Activated naive CD4-positive, alpha-beta T cell treated with anti-CD3 and anti-CD28 coated beads, Interleukin-2, amount 50 U/mL, for 24 hours (primary cell): ENCODE measurements around the gene CBARP.

Experiments
- H3K27ac Mint-ChIP-seq: one replicate; pipeline ENCODE4 v1.8.0; 2021; ENCODE audit warnings: mild to moderate bottlenecking, mixed read lengths
- H3K27me3 Mint-ChIP-seq: one replicate; pipeline ENCODE4 v1.8.0; 2021; ENCODE audit warnings: mixed read lengths
- H3K36me3 Mint-ChIP-seq: one replicate; pipeline ENCODE4 v1.8.0; 2021; ENCODE audit warnings: mixed read lengths
- H3K4me1 Mint-ChIP-seq: one replicate; pipeline ENCODE4 v1.8.0; 2021; ENCODE audit warnings: mixed read lengths
- H3K4me3 Mint-ChIP-seq: one replicate; pipeline ENCODE4 v1.8.0; 2021; ENCODE audit warnings: mild to moderate bottlenecking, mixed read lengths
- H3K9me3 Mint-ChIP-seq: one replicate; pipeline ENCODE4 v1.8.0; 2021; ENCODE audit warnings: mixed read lengths

The CBARP gene

DNA sequence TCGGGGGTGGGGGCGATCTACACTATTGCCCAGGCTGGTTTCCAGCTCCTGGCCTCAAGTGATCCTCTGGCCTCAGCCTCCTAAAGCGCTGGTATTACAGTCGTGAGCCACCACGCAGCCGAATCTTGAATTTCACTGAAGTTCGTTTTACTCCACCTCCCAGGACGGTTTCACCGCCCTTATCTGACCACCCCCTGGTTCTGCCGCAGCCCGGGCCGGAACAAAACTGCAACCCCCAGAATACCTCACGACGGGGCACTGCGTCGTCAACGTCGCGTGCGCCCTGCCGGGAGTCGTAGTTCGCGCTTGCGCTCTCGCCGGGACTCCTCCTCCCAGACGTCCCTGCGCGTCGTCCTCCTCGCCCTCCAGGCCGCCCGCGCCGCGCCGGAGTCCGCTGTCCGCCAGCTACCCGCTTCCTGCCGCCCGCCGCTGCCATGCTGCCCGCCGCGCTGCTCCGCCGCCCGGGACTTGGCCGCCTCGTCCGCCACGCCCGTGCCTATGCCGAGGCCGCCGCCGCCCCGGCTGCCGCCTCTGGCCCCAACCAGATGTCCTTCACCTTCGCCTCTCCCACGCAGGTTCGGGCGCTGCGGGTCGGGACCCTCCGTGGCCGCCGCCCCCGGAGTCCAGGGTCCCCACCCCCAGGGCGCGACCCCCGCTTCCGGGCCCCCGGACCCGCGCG, 3.8 kb upstream of the CBARP start, which contains the start of gene ATP5F1D:
TSS of gene ATP5F1D (plus strand) at position 335 of the 679 bp plus-strand sequence. CDS start at position 435, 100 bp downstream.
- peak within 1 kb of the TSS; percentile 91 for H3K27ac Mint-ChIP-seq
- H3K4me1 Mint-ChIP-seq, result peaks cover 22% of the 10 kb centered on the region
- no peaks in the 10 kb centered on the region for H3K36me3 Mint-ChIP-seq
- peak within 1 kb of the TSS; percentile 92 for H3K4me3 Mint-ChIP-seq
- no peaks in the 10 kb centered on the region for H3K9me3 Mint-ChIP-seq
- peaks cover 6% of the 10 kb centered on the region for H3K27me3 Mint-ChIP-seq

DNA sequence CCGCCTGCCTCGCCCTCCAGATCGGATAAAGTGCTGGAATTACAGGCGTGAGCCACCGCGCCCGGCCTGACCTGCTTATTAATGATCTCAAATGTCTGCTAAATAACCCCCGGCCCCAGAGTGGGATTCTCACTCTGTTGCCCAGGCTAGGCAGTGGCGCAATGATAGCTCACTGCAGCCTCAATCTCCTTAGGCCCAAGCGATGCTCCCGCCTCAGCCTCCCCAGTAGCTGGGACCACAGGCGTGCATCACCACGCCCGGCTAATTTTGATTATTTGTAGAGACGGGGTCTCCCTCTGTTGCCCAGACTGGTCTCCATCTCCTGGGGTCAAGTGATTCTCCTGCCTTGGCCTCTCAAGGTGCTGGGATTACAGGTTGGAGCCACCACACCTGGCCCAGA, 3.1 kb upstream of the CBARP start:
- Mint-ChIP-seq H3K36me3 (no peaks in the 10 kb centered on the region), H3K27me3 (peaks cover 6% of the 10 kb centered on the region), H3K9me3 (no peaks in the 10 kb centered on the region), H3K27ac (no peak overlapping the region), H3K4me3 (peak overlapping the region; percentile 87), H3K4me1 (peaks cover 22% of the 10 kb centered on the region)

DNA sequence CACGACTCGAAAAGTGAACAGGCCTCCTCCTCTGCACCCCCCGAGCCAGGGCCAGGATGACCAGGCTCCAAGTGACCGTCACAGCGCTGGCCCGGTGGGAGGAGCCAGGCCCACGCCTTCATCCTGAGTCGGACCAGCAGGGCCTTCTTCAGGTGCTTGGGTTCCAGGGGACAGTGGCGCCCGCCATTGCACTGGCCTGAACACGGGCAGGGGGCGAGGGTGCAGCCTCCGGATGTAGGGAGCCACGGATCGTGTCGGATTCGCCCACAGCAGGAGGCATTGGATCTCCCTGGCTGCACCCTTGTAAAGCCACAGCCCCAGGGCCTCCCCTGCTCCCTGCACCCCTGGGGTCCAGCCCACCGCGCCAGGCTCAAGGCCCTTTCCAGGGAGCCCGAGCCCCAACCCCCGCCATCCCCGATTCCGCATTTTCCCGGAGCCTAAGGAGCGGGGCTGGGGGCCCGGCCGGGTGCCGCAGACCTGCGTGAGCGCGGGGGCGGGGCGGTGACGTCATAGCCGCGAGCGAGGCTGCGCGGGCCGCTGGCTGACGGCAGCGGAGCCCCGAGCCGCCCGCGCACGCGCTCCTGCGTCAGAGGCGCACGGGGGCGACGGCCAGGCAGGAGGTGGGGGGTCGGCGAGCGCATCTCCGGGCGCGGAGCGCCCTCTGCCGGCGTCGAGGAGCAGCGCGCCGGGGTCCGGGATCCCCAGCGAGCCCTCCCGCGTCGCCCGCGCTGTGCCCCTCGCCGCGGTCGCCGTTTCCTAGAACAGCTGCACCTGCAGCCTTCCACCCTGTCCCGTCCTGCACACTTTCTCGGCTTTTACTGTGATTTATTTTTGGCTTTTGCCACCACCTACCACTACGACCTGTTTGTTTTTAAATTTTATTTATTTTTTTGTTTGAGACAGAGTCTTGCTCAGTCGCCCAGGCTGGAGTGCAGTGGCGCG, 2.3 kb upstream of the CBARP start:
- Mint-ChIP-seq H3K27ac (no peak overlapping the region), H3K9me3 (no peaks in the 10 kb centered on the region), H3K27me3 (peaks cover 6% of the 10 kb centered on the region), H3K4me1 (peaks cover 22% of the 10 kb centered on the region), H3K4me3 (peak overlapping the region; percentile 49), H3K36me3 (no peaks in the 10 kb centered on the region)

DNA sequence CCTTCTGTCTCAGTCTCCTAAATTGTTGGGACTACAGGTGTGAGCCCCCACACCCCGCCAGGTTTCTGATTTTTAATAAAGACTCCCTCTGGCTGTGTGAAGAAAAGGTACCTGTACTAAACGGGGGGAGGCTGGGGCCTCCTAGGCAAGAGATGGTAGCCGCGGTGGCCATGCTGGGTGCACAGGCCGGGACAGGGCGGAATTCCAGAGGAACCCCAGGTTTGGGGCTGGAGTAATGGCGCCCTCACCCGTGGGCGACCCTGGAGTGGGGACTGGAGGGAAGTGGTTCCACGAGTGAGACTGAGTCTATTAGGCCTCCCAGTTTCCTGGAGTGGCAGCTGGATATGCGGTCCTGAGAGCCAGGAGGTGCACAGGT, 1.6 kb upstream of the CBARP start:
- Mint-ChIP-seq H3K9me3 (no peaks in the 10 kb centered on the region), H3K27ac (peak overlapping the region; percentile 30), H3K4me1 (peaks cover 19% of the 10 kb centered on the region), H3K36me3 (no peaks in the 10 kb centered on the region), H3K4me3 (peak overlapping the region; percentile 78), H3K27me3 (peaks cover 6% of the 10 kb centered on the region)

DNA sequence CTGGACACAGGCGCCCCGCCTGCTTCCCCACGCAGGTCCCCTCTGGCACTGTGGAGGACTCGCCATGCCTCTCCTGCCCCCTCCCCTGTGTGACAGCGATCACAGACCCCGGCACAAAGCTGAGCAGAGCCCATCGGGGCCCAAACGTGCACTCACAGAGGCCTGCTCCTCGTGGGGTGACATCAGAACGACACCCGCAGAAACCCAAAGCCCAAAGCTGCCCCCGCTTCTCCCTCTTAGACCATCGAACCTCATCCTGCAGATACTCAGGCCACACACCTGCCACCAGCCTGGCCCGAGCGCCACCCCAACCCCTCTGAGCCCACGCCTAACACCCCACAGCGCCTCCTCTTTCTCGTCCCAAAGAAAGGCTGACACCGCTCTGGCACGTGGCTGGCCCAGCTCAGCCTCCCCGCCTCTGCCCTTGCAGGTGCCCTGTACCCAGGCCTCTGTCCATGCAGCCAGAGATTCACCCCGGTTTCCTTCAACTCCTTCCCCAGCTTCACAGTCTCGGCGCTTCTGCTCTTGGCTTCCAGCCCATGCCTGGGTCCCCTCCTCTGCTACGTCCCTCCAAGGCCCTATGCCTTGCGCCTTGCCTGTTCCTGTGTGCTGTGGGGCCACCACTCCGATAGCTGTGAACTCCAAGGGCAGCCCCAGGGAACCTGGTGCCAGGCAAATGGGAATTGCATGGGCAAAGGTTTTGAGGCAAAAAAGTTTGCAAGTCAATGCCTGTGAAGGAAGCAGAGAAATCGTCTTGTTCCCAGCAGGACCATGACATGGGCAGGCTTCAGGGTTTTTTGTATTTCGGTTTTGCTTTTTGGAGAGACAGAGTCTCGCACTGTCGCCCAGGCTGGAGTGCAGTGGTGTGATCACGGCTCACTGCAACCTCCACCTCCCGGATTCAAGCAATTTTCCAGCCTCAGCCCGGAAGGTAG, 831 bp upstream of the CBARP start:
- Mint-ChIP-seq H3K36me3 (no peaks in the 10 kb centered on the region), H3K4me3 (peak overlapping the region; percentile 78), H3K9me3 (no peaks in the 10 kb centered on the region), H3K27me3 (peaks cover 6% of the 10 kb centered on the region), H3K27ac (peak overlapping the region; percentile 79), H3K4me1 (peaks cover 18% of the 10 kb centered on the region)

DNA sequence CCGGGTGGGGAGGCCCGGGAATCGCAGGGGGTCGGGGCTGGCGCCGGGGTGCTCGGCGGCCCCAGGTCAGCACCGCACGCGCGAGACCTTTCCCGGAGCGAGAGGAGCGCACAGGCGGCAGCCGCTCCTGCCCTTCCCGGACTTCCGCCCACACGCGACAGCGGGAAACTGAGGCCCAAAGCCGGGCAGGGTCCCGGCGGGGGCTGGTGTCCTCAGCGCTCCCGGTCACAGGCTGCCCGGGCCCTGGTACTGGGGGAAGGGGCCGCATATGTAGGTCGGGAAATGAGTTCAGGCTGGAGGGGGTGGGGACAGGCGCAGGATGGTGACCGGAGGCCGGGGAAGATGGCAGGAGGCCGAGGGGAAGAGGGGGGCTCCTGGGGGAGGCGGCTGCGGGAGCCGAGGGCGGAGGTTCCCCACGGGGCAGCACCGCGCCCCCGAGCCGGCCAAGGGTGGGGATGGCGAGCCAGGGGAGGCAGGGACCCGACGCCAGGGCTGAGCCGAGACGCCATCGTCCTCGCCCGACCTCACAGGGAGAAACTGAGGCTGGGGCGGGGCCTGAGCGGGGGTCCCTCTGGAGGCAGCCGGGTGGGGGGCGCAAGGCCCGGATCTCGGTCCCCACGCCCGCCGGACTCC, 662 bp downstream of the CBARP start:
- H3K4me3 Mint-ChIP-seq, result no peak overlapping the region
- H3K4me1 Mint-ChIP-seq, result peaks cover 18% of the 10 kb centered on the region
- peaks cover 6% of the 10 kb centered on the region for H3K27me3 Mint-ChIP-seq
- H3K27ac Mint-ChIP-seq, result no peak overlapping the region
- no peaks in the 10 kb centered on the region for H3K9me3 Mint-ChIP-seq
- no peaks in the 10 kb centered on the region for H3K36me3 Mint-ChIP-seq

DNA sequence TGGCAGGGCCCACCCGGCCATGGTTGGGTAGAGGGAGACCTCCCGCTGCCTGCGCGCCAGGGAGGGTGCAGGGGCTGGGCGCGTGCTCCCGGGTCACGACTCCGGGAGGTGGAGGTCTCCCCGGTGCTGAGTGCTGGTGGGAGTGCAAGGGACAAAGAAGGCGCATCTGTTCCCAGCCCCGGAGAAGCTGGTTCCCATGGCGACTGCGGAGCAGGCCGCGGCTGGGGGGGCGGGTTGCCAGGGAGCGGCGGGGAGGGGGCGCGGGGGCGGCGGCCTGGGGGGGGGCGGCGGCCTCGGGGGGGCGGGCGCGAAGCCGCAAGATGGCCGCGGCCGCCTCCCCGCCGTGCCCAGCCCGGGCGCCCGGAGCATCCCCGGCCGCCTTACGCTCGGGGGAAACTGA, 1.2 kb downstream of the CBARP start:
- Mint-ChIP-seq H3K9me3 (no peaks in the 10 kb centered on the region), H3K4me3 (no peak overlapping the region), H3K27ac (no peak overlapping the region)

DNA sequence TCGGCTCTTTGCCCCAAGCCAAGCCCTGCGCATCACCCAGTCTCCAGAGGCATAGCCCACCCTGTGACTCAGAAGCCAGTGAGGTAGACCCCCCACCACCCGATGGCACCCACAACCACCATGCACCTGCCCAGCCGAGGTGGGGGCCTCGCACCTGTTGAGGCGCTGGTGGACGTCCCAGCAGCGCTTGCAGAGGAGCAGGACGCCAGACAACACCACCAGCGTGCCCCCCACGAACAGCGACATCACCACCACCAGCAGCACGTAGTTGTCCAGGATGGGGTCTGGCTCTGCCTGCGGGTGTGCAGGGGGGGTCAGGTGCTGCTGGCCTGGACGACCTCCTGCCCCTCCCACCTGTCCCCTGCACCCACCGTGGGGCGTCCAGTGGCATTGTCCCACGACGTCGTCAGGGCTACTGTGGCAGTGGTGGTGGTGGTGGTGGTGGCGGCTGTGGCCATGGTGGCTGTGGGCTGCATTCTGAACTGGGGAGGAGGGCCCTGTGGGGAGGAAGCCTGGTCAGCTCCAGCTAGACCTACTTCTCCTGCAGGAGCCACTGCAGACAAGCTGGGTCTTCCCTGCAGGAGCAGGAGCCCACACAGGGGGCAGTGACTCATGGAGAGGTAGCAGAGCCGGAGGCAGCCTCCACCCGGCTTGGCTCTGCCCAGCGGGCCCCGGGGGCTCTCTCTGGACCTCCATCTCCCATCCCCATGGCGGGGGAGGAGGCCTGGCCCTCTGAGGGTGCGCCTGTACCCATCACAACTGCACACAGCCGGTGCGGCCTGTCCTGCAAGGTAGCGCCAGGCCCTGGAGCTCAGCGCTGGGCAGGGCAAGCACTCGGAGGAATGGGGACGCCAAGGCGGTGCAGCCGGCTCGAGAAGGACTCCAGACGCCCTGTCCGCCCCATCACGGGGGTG, 1.9 kb downstream of the CBARP start:
- no peak overlapping the region for H3K4me3 Mint-ChIP-seq
- peaks cover 6% of the 10 kb centered on the region for H3K27me3 Mint-ChIP-seq
- no peaks in the 10 kb centered on the region for H3K9me3 Mint-ChIP-seq
- H3K36me3 Mint-ChIP-seq, result no peaks in the 10 kb centered on the region
- no peak overlapping the region for H3K27ac Mint-ChIP-seq
- peaks cover 10% of the 10 kb centered on the region for H3K4me1 Mint-ChIP-seq

More for the DNA sequence above, 1.2 kb downstream of the CBARP start:
- Mint-ChIP-seq H3K36me3 (no peaks in the 10 kb centered on the region), H3K27me3 (peaks cover 6% of the 10 kb centered on the region), H3K4me1 (peaks cover 17% of the 10 kb centered on the region)

DNA sequence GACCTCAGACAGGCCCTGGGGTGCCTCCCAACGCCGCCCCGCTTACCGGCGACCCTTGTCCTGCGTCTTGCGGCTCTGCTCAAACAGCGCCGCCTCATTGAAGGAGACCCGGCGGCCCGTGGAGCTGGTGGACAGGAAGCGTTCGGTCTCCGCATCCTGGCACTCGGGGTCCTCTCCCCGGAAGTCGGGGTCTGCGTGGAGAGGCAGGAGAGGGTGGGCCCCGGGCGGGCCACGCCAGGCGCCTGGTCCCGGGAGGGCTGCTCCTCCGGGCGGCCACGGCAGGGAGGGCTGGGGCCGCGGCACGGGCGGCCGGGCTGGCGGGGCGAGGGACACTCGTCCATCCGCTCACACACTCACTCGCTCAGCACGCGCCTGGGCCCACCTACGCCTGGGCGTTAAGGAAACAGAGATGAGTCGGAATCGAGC, 2.8 kb downstream of the CBARP start:
- H3K4me1 Mint-ChIP-seq, result peaks cover 9% of the 10 kb centered on the region

DNA sequence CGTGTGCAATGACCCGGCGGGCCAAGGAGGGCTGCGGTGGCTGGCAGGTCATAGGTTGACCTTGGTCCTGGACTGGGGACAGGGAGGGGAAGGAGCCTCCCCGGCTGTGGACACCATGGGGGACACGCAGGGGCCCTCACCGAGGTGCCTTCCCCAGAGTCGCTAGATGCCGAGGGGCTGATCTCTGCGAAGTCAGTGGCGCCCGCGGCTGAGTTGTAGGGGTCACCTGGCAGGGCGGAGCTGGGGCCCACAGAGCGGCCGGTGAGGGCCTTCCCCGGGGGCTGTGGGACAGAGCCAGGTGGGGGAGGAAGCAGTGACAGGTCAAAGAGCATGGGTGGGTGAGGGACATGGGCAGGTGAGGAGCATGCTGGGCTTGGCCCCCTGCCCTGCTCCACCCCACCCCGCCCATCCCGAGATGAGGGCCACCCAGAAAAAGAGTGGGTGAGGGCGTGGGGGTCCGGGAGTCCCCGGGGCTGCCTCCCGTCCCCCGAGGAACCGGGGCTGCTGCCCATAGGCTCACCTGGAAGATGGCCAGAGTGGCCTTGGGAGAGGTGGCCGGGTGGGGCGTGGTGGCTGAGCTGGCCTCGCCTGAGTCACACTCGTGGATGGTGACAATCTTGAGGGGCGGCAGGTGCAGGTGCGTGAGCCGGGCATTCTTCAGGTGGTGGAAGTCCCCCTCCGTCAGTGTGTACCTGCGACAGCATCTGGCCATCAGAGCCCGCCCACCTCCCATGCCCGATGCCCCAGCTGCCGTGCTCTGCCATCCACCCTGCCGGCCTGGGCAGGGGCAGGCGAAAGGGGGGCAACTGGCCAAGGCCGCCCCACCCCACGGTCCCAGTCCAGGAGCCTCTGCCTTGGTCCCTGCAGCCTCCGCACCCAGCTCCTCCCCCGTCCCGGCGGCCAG, 3.5 kb downstream of the CBARP start:
- Mint-ChIP-seq H3K9me3 (no peaks in the 10 kb centered on the region), H3K4me3 (no peak overlapping the region), H3K4me1 (peaks cover 9% of the 10 kb centered on the region), H3K27me3 (peaks cover 6% of the 10 kb centered on the region), H3K27ac (no peak overlapping the region), H3K36me3 (no peaks in the 10 kb centered on the region)

More for the DNA sequence above, 2.8 kb downstream of the CBARP start:
- H3K36me3 Mint-ChIP-seq, result no peaks in the 10 kb centered on the region
- H3K27ac Mint-ChIP-seq, result no peak overlapping the region
- H3K9me3 Mint-ChIP-seq, result no peaks in the 10 kb centered on the region
- H3K4me3 Mint-ChIP-seq, result no peak overlapping the region
- H3K27me3 Mint-ChIP-seq, result peaks cover 6% of the 10 kb centered on the region

DNA sequence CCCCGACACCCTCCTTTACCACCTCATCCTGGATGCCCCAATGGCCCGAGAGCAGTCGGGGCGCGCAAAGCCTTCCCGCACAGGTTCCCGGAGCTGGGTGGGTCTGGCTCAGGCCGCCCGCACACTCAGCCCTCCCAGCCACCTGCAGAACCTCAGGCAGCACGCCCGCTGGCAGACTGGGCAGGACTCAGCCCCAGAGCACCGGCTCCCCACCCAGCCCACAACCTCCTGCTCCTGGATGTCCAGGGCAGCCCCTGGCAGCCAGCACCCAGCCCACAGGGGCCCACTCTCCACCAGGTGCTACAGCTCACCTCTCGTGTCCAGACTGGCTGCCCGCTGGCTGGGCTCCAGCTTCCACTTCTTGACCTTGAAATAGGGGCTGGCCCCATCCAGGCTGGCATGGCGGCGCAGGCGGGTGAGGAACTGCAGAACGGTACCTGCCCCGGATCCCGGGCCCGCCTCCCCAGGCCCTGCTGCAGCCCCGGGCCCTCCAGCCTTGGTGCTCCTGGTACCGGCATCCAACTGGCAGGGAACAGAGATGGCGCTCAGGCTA, 4.6 kb downstream of the CBARP start:
- Mint-ChIP-seq H3K36me3 (no peaks in the 10 kb centered on the region), H3K4me1 (peaks cover under 1% of the 10 kb centered on the region), H3K4me3 (no peak overlapping the region), H3K9me3 (no peaks in the 10 kb centered on the region), H3K27ac (no peak overlapping the region), H3K27me3 (no peaks in the 10 kb centered on the region)

DNA sequence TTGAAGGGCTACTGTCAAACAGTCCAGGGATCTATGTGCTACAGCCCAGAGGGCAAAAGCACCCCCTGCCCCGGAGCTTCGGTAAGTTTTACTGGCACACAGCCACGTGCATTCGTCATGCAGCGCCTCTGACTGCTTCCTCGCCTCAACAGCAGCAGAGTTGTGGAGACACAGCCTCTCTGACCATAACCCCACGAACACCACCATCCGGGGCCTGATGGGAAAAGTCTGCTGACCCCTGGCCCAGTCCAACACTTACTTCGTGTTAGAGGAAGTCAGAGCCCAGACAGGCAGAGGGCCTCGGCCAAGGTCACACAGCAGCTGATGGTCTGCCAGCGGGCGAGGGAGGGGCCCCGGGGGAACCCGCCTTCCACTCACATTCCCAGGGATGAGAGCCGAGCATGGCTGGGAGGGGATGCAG, 5.1 kb downstream of the CBARP start:
- Mint-ChIP-seq H3K27me3 (no peaks in the 10 kb centered on the region), H3K9me3 (no peaks in the 10 kb centered on the region), H3K27ac (no peak overlapping the region), H3K4me1 (no peaks in the 10 kb centered on the region), H3K4me3 (no peak overlapping the region), H3K36me3 (no peaks in the 10 kb centered on the region)
